ENCODE measurements around the gene GSAP.

DNA sequence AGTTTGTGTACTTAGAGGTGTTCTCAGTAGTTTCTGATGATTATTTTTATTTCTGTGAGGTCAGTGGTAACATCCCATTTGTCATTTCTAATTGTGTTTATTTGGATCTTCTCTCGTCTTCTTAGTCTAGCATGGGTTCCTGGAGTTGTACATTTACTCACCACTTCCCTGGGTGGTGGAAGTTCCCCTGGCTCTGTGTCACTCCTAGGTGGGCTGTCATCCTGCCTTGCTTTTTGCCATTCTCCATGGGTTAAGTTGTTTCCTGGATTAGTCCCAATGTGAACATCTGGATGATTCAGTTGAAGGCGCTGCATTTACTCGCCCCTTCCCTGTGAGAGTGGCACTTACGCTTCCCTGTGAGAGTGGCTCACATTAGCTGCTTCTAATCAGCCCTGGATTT lies 48.2 kb downstream of the GSAP start:
- no peak for TF ChIP-seq CTCF (conservative IDR thresholded peaks at IDR 0.05; ENCODE audit: low read depth, low read length)
- TF ChIP-seq EZH2 (IDR thresholded peaks at IDR 0.05; ENCODE audit: low read length, unreplicated experiment): no peak
- no peak for TF ChIP-seq EZH2phosphoT487 (IDR thresholded peaks at IDR 0.05; ENCODE audit: borderline replicate concordance, low read length)
